ENCODE results near the gene CITED4. TPM values are rescaled to one million over a fixed set of nuclear protein-coding genes. Genes with fewer than 3 reads are reported as not detected.

Gene CITED4
- polyA plus RNA-seq, 3 donors = 2.4 to 18.8 (median 17.1) TPM

GRCh38 chr1:40873863-40874472, 11.8 kb upstream of the CITED4 start:
- Histone ChIP-seq H3K36me3 (replicated peaks in 1 of 2; ENCODE audit: control insufficient read depth in 1 of 2, insufficient read depth in 2 of 2, low read length in 2 of 2) (no peaks in the 10 kb centered on the region), H3K4me1 (ENCODE audit: control insufficient read depth in 1 of 2, insufficient read depth in 2 of 2, low read length in 2 of 2) (peaks cover 12 to 31% of the 10 kb centered on the region in 2 donors), H3K9me3 (replicated peaks in 1 of 2; ENCODE audit: control insufficient read depth in 1 of 2, insufficient read depth in 1 of 2, low read length in 2 of 2) (peaks cover 5 to 7% of the 10 kb centered on the region in 2 donors), H3K27me3 (ENCODE audit: control insufficient read depth in 2 of 2, insufficient read depth in 2 of 2, low read length in 2 of 2) (no peaks in the 10 kb centered on the region), H3K4me2 (replicated peaks; ENCODE audit: extremely low read depth, low read length, poor library complexity, severe bottlenecking) (no peak overlapping the region), H3K27ac (ENCODE audit: low read depth in 1 of 2, low read length in 2 of 2) (no peak overlapping the region), H2AFZ (ENCODE audit: insufficient read depth, low read depth, low read length, poor library complexity, severe bottlenecking) (no peak overlapping the region), H3K4me3 (replicated peaks in 1 of 3; ENCODE audit: low read depth in 2 of 3, low read length in 3 of 3) (no peak overlapping the region), H3K79me2 (ENCODE audit: insufficient read depth, low read length) (no peaks in the 10 kb centered on the region), H4K20me1 (ENCODE audit: insufficient read depth, low read length) (no peaks in the 10 kb centered on the region), H3K9ac (ENCODE audit: insufficient read depth, low read length, poor library complexity, severe bottlenecking) (no peak overlapping the region)
- Mint-ChIP-seq H3K27ac (no peak overlapping the region), H3K4me1 (peaks cover 39% of the 10 kb centered on the region), H3K4me3 (no peak overlapping the region), H3K9me3 (peaks cover 2 to 16% (median 9%) of the 10 kb centered on the region in 7 donors), H3K27me3 (ENCODE audit: low read depth in 3 of 3) (peaks cover 3 to 11% (median 3%) of the 10 kb centered on the region in 3 donors), H3K36me3 (peaks cover 5 to 9% of the 10 kb centered on the region in 2 donors)
- 100% methylated on average over 3 of the region's 7 CpGs for WGBS (ENCODE audit: insufficient coverage)
- DNase-seq = no peak
- TF ChIP-seq CTCF (IDR thresholded peaks at IDR 0.05) = no peak
- intact Hi-C loops (cut with micrococcal nuclease) = no loop called here

DNA sequence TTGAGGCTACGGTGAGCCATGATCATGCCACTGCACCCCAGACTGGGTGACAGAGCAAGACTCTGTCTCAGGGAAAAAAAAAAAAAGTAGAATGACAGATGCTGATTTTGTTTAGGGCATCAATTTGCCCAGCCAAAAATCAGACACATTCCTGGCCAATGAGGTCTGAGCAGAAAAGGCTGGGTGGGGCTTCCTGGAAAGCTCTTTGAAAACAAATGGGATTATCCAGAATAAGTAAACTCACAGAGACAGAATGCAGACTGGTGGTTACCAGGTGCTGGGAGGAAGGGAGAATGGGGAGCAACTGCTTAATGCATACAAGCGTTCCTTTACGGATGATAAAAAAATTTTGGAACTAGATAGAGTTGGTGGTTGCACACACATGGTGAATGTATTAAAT, 10.1 kb upstream of the CITED4 start:
- peaks cover 3 to 7% (median 3%) of the 10 kb centered on the region in 3 donors for H3K27me3 Mint-ChIP-seq (ENCODE audit: low read depth in 3 of 3)
- Histone ChIP-seq H3K9ac (ENCODE audit: insufficient read depth, low read length, poor library complexity, severe bottlenecking) (no peak overlapping the region), H3K4me3 (replicated peaks in 1 of 3; ENCODE audit: low read depth in 2 of 3, low read length in 3 of 3) (no peak overlapping the region), H3K36me3 (replicated peaks in 1 of 2; ENCODE audit: control insufficient read depth in 1 of 2, insufficient read depth in 2 of 2, low read length in 2 of 2) (no peaks in the 10 kb centered on the region), H2AFZ (ENCODE audit: insufficient read depth, low read depth, low read length, poor library complexity, severe bottlenecking) (no peak overlapping the region), H3K79me2 (ENCODE audit: insufficient read depth, low read length) (no peaks in the 10 kb centered on the region), H3K4me1 (ENCODE audit: control insufficient read depth in 1 of 2, insufficient read depth in 2 of 2, low read length in 2 of 2) (peaks cover 12 to 24% of the 10 kb centered on the region in 2 donors), H3K9me3 (replicated peaks in 1 of 2; ENCODE audit: control insufficient read depth in 1 of 2, insufficient read depth in 1 of 2, low read length in 2 of 2) (peaks cover 5 to 7% of the 10 kb centered on the region in 2 donors), H4K20me1 (ENCODE audit: insufficient read depth, low read length) (no peaks in the 10 kb centered on the region), H3K27me3 (ENCODE audit: control insufficient read depth in 2 of 2, insufficient read depth in 2 of 2, low read length in 2 of 2) (no peaks in the 10 kb centered on the region), H3K4me2 (replicated peaks; ENCODE audit: extremely low read depth, low read length, poor library complexity, severe bottlenecking) (no peak overlapping the region), H3K27ac (ENCODE audit: low read depth in 1 of 2, low read length in 2 of 2) (no peak overlapping the region)
- WGBS (ENCODE audit: insufficient coverage) = 100% methylated on average over 1 of the region's 3 CpGs
- no peak for DNase-seq
- H3K4me1 Mint-ChIP-seq = peaks cover 29% of the 10 kb centered on the region
- peaks cover 5 to 9% of the 10 kb centered on the region in 2 donors for H3K36me3 Mint-ChIP-seq
- no peak for TF ChIP-seq CTCF (IDR thresholded peaks at IDR 0.05)
- intact Hi-C loops (cut with micrococcal nuclease) = no loop called here
- no peak overlapping the region for H3K4me3 Mint-ChIP-seq
- H3K9me3 Mint-ChIP-seq = peaks cover 2 to 16% (median 9%) of the 10 kb centered on the region in 7 donors
- no peak overlapping the region for H3K27ac Mint-ChIP-seq

Measured in CD14-positive monocyte (primary cell).